T1000 (cell line): ENCODE data around the gene SHLD2.
"Not testable (repeated sequence)": the region's sequence is repeated elsewhere in the genome, so short reads cannot be mapped to it uniquely, and the experiment has no call there.

ENCODE experiments used
- DNase-seq: peaks from one replicate; lab custom pipeline; 2025; ENCODE audit warnings: mixed read lengths; lab: John Stamatoyannopoulos, UW

The SHLD2 gene, protein sequence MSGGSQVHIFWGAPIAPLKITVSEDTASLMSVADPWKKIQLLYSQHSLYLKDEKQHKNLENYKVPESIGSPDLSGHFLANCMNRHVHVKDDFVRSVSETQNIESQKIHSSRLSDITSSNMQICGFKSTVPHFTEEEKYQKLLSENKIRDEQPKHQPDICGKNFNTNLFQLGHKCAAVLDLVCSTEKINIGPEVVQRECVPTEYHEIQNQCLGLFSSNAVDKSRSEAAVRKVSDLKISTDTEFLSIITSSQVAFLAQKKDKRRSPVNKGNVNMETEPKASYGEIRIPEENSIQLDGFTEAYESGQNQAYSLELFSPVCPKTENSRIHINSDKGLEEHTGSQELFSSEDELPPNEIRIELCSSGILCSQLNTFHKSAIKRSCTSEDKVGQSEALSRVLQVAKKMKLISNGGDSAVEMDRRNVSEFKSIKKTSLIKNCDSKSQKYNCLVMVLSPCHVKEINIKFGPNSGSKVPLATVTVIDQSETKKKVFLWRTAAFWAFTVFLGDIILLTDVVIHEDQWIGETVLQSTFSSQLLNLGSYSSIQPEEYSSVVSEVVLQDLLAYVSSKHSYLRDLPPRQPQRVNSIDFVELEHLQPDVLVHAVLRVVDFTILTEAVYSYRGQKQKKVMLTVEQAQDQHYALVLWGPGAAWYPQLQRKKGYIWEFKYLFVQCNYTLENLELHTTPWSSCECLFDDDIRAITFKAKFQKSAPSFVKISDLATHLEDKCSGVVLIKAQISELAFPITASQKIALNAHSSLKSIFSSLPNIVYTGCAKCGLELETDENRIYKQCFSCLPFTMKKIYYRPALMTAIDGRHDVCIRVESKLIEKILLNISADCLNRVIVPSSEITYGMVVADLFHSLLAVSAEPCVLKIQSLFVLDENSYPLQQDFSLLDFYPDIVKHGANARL

DNA sequence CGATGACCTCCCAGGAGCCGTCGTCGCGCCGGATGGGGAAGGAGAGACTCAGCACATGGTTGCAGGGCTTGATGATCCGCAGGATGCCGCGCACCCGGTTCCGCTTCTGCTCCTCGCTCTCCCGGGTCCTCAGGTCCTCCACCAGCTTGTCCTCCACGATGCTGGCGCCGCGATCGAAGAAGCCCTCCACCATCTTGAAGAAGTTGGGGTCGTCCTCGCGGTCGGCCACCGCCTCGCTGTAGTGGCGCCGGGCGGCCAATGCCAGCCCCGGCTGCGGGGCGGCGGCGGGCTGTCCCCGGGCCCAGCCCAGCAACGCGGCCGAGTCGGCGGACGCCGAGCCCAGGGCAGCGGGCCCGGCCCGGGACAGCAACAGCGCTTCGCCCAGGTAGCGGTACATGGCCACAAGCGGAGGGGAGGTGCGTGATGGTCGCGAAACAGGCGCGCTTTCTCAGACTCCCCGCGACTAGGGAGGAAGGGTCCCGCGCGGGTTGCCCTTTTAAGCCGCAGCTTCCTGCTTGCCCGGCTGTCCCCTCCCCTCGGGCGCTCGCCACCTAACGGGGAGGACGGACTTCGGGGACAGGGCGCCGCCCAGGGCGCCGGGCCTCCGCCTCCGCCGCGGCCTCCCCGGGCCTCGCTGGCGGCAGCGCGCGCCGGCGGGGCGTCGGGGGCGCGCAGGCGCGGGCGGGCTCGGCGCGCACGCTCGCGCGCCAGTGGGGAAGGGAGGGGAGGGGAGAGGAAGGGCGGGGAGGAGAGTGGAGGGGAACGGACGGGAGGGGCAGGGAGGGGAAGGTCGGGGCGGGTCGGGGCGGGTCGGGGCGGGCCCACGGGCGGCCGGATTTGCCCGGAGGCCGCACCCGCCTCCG, at the start of gene SHLD2, which contains the start of gene GLUD1:
SHLD2 (plus strand) TSS at position 834 of the 863 bp plus-strand sequence. CDS start 56,149 bp downstream, outside the sequence.
GLUD1 (minus strand) TSS at position 471 of the 863 bp plus-strand sequence; CDS start at position 397, 74 bp downstream.
- DNase-seq: peak; percentile 89

DNA sequence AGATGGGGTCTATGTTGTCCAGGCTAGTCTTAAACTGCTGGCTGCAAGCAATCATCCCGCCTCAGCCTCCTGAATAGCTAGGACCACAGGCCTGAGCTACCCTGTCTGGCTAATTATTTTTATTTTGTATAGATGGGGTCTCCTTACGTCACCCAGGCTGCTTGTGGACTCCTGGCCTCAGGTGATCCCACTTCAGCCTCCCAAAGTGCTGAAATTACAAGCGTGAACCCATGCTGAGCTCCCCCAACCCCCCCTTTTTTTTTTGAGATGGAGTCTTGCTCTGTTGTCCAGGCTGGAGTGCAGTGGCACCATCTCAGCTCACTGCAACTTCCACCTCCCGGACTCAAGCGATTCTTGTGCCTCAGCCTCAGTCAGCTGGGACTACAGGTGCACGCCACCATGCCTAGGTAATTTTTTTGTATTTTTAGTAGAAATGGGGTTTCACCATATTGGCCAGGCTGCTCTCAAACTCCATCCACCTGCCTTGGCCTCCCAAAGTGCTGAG, 49.5 kb upstream of the SHLD2 start:
- no peak for DNase-seq

DNA sequence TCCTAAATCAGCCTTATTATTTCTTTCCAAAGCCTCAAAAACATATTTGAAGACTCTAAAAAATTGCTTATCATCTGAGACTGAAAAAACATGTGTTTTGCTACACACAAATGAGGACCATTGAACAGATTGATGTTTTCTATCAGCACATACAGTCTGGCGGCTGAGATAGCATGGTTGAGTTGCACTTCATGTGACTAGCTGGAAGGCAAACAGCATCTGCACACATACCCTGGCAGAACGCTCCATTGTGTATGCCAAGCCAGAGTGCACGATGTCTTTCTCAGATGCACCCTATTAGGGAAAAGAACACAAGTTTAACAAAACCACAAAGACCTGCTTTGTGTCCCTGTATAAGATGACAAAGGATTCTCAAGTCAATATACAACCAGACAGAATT, 41.9 kb upstream of the SHLD2 start:
- DNase-seq: no peak

DNA sequence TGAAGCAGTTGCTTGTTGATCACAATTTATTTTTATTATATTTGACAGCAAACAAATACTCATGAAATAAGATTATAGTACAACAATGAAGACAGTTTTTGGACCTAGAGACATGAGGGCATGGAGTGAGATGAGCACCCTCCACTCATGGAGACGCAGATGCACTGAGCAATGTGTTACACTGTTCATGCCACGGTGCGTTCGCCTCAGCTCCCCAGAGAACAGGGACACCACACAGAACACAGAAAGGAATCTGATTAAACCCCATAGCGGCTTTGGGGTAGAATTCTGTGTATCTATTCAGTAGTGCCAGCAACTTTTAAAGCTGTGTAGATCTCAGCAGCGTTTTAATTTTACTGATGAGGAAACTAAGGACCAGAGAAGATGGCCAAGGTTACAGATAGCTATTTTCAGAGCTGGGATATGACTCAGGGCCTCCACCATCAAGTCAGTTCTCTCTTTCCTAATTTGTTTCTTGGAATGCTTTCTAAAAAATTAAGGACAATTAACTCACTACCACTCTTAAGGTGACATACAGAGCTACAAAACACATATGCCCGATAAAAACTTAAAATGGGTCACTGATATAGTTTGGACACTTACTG, 41.3 kb upstream of the SHLD2 start:
- DNase-seq: no peak

DNA sequence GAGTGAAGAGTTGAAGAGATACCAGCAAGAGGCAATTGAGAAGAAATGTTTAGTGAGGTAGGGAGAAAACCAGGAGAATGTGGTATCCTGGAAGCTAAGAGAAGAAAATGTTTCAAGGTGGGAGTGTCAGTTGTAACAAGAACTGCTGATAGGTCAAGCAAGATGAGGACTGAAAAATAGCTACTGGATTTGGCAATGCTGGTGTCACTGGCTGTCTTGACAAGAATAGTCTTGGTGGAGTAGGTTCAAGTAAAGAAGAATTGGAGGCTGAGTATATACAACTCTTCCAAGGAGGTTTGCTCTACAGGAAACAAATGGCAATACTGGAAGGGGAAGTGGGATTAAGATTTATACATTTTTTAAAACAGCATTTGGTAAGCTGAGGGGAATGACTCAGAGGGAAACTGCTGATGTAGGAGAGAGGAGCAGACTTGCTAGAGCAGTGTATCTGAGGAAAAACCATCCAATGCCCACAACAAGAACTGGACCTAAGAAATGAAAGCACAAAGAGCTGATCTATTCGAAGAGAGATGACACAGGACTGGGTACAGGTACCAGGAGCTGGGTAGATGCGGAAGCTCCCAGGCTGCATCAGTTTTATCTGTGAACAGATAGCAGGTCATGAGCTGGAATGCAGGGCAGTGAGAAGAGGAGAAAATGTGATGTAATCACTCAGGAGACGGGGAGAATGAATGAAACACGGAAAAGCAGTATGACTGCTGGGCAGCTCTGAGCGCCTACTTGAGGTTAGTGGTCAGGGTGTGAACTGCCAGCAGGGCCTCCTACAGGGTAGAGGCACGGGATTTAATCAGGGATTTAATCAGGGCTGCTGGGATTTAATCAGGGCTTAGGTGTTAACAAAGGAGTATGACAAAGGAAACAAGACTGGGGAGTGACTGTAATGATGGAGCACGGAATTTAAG, 40.4 kb upstream of the SHLD2 start:
- DNase-seq: no peak

DNA sequence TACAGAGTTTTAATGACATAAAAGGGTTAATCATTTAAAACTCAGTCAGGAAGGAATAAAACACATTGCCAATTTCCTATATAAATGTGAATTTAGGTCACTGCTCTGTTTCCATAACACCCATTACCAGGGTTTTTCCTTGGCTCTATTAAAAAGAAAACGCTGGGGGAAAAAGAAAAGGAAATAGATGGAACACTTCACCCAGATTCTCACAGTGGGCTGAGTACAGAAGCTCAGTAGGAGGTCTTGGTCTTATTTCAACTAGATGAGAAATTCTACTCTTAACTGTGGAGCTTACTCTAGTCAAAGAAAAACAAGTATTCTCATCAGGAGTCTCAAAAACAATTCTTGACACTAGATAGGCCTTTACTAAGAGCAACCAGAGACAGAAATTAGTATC, 36.8 kb upstream of the SHLD2 start:
- no peak for DNase-seq

GRCh38 chr10:87059401-87059800, 35.6 kb upstream of the SHLD2 start:
- DNase-seq: no peak

- DNase-seq: no peak
Measured at GRCh38 chr10:87060280-87060928, 34.6 kb upstream of the SHLD2 start.

DNA sequence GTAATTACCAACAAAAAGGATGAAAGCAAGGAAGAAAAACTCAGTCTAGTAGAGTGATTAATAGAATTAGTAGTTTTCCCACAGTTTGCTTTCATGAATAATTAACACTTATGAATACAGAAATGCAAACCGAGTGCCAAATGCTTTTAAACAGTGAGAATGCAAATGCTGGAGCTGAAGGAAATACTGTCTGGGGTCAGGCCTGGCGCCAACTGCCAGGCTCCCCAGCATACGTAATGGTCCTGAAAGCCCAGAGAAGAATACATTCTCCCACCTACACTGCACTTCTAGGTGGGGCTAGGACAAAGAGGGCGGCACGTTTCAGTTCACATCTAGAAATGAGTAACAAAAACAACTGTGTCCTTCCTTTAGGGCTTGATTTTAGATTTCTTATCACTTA, 30.4 kb upstream of the SHLD2 start:
- DNase-seq: no peak

- DNase-seq: no peak
Measured at GRCh38 chr10:87066178-87066577, 28.8 kb upstream of the SHLD2 start.

GRCh38 chr10:87066865-87067264, 28.1 kb upstream of the SHLD2 start:
- no peak for DNase-seq

- DNase-seq: no peak
Measured at GRCh38 chr10:87068281-87068680, 26.7 kb upstream of the SHLD2 start.

DNA sequence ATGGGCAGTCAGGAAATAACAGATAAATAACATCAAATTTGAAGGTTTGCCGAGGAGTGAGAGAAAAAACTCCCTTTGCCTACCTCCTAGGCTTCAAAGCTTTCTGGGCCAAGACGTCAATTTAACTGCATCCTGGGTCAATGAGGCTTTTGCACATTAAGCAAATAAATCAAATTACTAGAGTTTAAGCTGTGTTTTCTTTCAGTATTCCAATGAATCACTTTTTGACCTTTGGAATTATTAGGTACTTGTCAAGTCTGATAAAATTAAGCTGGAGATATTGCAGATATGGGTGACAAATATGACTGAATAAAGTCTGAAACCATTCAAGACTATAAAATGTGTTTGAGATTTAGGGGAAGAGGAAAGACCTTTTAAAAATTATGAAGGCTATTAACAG, 22.6 kb upstream of the SHLD2 start:
- no peak for DNase-seq

DNA sequence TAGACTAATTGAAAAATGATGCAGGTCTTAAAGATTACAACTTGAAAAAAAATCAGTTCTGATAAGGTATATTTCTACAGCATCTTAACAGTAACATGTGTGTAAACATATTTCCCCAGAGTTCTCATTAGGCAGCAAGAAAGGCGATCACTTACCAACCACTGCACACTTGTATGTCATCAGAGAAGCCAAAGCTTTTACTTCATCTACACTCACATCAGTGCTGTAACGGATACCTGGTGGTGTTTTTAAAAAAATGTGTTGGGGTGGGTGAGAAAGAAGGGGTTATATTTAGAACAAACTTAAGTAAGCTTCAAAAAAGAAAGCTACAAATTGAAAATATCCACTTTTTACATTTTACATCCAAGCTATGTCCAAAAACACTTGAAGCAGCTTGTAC, 18.6 kb upstream of the SHLD2 start:
- DNase-seq: not testable (repeated sequence)

DNA sequence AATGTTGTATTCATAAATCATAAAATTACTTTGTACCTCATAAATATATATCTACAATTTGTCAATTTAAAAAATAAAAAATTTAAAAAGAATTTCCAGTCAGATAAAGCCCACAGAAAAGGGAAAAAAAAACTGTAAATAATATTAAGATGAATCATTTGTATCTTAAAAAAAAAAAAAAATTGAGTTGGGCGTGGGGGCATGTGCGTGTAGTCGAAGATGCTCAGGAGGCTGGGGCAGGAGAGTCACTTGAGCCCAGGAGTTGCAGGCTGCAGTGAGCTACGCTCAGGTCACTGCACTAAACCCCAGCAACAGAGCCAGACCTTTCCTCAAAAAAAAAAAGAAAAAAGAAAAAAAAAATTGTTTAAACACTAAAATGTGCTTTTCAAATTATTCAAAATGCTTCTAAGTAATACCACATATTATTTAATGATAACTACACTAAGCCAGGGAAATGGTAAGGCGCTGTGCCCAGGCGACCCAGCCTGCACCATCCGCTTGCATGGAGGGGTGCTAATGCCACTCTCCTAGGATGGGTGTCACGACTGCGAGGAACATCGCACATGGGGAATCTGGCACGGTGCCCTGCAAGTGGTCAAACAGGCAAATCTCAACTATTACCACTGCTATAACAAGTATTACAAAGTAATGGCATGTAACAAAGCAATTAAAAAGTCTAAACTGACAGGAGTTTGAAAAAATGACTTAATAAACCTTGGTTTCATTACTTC, 15.7 kb upstream of the SHLD2 start:
- no peak for DNase-seq

GRCh38 chr10:87080621-87081020, 14.4 kb upstream of the SHLD2 start:
- DNase-seq: not testable (repeated sequence)

DNA sequence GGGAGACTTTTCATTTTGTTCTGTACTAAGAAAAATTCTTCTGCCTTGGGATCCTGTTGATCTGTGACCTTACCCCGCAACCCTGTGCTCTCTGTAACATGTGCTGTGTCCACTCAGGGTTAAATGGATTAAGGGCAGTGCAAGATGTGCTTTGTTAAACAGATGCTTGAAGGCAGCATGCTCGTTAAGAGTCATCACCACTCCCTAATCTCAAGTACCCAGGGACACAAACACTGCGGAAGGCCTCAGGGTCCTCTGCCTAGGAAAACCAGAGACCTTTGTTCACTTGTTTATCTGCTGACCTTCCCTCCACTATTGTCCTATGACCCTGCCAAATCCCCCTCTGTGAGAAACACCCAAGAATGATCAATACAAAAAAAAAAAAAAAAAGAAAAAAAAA, 13.4 kb upstream of the SHLD2 start:
- DNase-seq: not testable (repeated sequence)

- DNase-seq: not testable (repeated sequence)
Measured at GRCh38 chr10:87082219-87082618, 12.8 kb upstream of the SHLD2 start.
